ENCODE results near the gene FOXC1. TPM values are rescaled to one million over a fixed set of nuclear protein-coding genes. Genes with fewer than 3 reads are reported as not detected.

Gene FOXC1
- total RNA-seq, 1 experiment from 2014 or later = not detected

DNA sequence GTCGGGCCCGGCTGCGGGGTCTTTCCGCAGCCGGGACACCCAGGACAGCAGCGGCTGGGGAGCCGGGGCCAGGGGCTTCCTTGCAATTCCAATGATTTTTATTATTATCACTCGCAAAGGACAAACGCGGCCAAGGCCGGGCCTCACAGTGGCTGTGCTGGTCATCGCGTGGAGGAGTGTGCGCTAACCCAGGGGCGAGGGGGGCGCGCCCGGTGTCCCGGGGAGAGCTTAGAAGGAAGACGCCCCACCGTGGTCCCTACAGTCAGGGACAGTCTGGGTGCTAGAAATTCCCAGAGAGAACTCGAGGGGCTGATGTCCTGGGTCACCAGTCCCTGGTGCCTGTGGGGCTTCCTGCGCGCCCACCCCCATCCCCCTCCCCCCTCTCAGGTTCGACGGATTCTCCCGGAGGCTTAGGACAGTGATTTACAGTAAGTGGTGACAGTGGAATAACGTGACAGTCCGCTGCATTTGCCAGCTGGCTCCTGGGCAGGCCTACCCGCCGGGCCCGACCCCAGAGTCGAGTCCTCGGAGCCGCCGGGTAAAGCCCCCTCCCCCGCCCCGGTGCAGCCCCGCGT, 9.5 kb downstream of the FOXC1 start:
- H3K27ac ChIP-seq (ENCODE audit: low read length) = no peak overlapping the region
- no peaks in the 10 kb centered on the region for H3K4me1 ChIP-seq (ENCODE audit: low read length)
- H3K79me2 ChIP-seq (ENCODE audit: low read length) = no peaks in the 10 kb centered on the region
- DNase-seq = no peak
- H2AFZ ChIP-seq (ENCODE audit: low read length) = no peak overlapping the region
- H3K27me3 ChIP-seq (ENCODE audit: low read length) = no peaks in the 10 kb centered on the region
- no peaks in the 10 kb centered on the region for H3K36me3 ChIP-seq (ENCODE audit: insufficient read depth, low read length)
- no peaks in the 10 kb centered on the region for H3K9me2 ChIP-seq (replicated peaks; ENCODE audit: insufficient read depth, low read length)
- no peaks in the 10 kb centered on the region for H3K9me3 ChIP-seq (ENCODE audit: low read length)
- no peak overlapping the region for H3K4me3 ChIP-seq (ENCODE audit: low read length)
- no peaks in the 10 kb centered on the region for H4K20me1 ChIP-seq (ENCODE audit: insufficient read depth, low read depth, low read length)
- H3K9ac ChIP-seq (ENCODE audit: low read length) = no peak overlapping the region
- no peak overlapping the region for H3K4me2 ChIP-seq (ENCODE audit: low read depth, low read length, poor library complexity, severe bottlenecking)

DNA sequence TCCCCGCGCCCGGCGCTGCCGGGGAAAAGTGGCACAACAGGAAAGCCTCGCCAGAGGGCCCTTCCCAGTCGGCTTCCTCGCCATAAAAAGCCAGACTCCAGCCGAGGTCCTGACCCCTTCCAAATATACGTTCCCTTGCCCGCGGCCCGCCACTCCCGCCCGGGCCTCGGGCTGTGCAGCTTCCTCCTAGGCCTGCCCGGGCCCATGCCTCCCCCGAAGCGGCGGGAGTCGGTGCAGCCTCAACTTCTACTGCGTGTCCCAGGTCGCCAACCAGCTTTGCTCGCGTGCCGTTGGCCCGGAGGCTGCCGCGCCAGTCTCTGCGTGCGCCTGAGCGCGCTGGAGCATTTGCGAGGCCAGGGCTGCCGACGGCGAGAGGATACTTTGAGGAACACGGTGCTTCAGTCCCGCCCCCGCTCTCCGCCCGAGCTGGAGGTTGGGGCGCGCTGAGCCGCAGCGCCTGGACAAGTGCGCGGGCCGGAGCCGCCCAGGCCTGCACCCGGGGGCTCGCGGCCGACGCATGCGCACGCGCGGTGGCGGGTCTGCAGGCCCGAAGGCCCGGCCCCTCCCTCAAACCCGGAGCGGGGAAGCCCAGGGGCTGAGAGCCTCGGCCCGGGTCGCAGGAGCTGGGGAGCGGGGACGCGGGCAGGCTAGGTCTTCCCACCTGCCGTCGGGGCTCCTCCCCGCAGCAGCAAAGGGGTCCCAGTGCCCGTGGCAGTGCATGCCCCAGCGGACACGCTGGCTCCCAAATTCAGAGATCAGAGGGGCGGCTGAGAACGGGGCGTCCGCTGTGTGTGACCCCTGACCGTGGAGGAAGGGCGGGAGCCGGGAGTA, 10.2 kb downstream of the FOXC1 start:
- H2AFZ ChIP-seq (ENCODE audit: low read length) = no peak overlapping the region

DNA sequence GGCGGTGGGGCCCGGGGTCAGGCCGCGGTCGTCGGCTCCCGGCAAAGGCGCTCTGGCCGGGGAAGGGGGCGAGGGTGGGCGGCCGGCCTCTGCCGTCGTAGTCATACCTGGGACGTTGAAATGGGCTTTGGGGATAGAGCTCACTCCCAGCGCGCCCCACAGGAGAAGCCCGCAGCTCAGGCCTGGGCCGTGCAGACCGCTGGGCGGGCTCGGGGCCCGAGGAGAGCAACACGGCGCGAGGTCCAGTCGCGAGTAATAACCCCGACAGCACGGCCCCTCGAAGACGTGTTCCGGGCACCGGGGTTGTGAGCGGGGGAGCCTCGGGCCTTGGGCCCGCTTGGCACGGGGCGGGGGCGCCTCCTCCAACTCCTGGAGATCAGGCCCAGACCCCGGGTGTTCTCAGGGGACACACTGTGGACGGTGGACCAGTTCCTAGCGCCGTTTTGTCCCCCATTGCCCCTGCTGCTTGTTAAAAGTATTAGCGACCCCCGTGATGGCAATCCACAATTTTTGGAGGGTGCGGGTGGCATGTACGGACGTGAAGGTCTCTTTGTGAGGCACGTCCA, 10.9 kb downstream of the FOXC1 start:
- H3K4me2 ChIP-seq (ENCODE audit: low read depth, low read length, poor library complexity, severe bottlenecking) = no peak overlapping the region
- no peaks in the 10 kb centered on the region for H3K27me3 ChIP-seq (ENCODE audit: low read length)
- H3K4me1 ChIP-seq (ENCODE audit: low read length) = no peaks in the 10 kb centered on the region
- no peak overlapping the region for H3K9ac ChIP-seq (ENCODE audit: low read length)
- H2AFZ ChIP-seq (ENCODE audit: low read length) = no peak overlapping the region
- H3K79me2 ChIP-seq (ENCODE audit: low read length) = no peaks in the 10 kb centered on the region
- no peaks in the 10 kb centered on the region for H3K9me3 ChIP-seq (ENCODE audit: low read length)
- H3K4me3 ChIP-seq (ENCODE audit: low read length) = no peak overlapping the region
- no peak for DNase-seq
- H3K27ac ChIP-seq (ENCODE audit: low read length) = no peak overlapping the region
- no peaks in the 10 kb centered on the region for H3K9me2 ChIP-seq (replicated peaks; ENCODE audit: insufficient read depth, low read length)
- no peaks in the 10 kb centered on the region for H3K36me3 ChIP-seq (ENCODE audit: insufficient read depth, low read length)
- H4K20me1 ChIP-seq (ENCODE audit: insufficient read depth, low read depth, low read length) = no peaks in the 10 kb centered on the region

More for the DNA sequence above, 10.2 kb downstream of the FOXC1 start:
- DNase-seq = no peak
- no peaks in the 10 kb centered on the region for H4K20me1 ChIP-seq (ENCODE audit: insufficient read depth, low read depth, low read length)
- no peak overlapping the region for H3K27ac ChIP-seq (ENCODE audit: low read length)
- no peaks in the 10 kb centered on the region for H3K36me3 ChIP-seq (ENCODE audit: insufficient read depth, low read length)
- no peak overlapping the region for H3K4me3 ChIP-seq (ENCODE audit: low read length)
- no peak overlapping the region for H3K9ac ChIP-seq (ENCODE audit: low read length)
- H3K9me2 ChIP-seq (replicated peaks; ENCODE audit: insufficient read depth, low read length) = no peaks in the 10 kb centered on the region
- no peaks in the 10 kb centered on the region for H3K4me1 ChIP-seq (ENCODE audit: low read length)
- no peaks in the 10 kb centered on the region for H3K27me3 ChIP-seq (ENCODE audit: low read length)
- no peak overlapping the region for H3K4me2 ChIP-seq (ENCODE audit: low read depth, low read length, poor library complexity, severe bottlenecking)
- H3K9me3 ChIP-seq (ENCODE audit: low read length) = no peaks in the 10 kb centered on the region
- no peaks in the 10 kb centered on the region for H3K79me2 ChIP-seq (ENCODE audit: low read length)

DNA sequence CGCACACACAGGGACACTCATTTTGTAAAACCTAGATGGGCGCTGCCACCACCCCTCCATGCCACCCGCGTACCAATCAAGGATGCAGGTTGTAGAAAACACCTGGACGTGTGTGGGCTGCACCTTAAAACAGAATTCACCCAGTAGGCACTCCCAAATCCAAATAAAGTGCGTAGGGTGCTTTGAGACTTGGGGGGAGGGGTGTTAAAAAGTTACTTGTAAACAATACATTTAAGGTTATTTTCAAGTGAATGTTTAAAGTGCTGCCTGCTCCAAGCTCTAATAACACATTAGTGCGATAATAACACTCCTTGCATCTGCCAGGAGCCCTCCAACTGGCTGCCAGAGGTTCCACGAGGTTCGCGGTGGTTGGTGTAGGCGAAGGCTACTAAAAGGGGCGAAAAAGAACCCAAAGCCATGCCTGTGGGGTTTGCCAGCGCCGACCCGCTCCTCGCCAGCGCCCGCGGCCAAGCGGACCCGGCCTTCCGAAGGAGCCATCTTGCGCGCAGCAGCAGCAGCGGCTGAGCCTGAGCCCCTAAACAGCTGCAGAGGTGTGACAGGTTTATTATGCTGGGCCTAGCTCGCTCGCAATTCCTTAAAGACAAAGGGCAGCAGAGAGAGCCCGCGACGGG, 11.5 kb downstream of the FOXC1 start:
- H3K27me3 ChIP-seq (ENCODE audit: low read length) = no peaks in the 10 kb centered on the region
- H3K9me3 ChIP-seq (ENCODE audit: low read length) = no peaks in the 10 kb centered on the region

DNA sequence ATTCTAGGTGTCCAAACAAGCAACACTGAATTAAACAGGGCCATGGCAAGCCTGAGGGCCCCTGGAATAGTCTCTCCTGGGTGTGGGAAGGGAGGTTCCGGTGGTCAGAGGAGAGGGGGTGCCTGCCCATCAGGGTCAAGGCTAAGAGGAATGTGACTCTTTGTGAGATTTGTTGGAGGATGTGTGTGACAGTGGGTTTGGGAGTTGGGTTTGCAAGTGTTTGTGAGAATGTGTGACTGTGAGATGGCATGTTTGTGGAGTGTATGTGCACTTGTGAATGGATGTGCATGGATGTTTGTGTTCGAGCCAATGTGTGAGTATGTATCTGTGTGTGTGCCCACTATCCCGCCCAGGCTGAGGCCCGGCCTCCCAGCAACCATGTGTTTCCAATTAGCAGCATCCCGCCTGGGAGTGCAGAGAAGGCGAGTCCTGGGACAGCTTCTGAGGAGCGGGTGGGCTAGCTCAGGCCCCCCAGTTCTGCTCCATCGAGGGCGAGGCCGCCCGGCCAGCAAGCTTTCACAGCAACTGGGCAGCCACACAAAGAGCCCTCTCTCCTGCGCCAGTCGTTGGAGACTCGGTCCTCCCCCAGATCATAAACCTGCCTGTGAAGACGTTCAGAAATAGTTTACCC, 12.6 kb downstream of the FOXC1 start:
- Histone ChIP-seq H3K27ac (ENCODE audit: low read length) (no peak overlapping the region), H3K36me3 (ENCODE audit: insufficient read depth, low read length) (no peaks in the 10 kb centered on the region), H3K9me2 (replicated peaks; ENCODE audit: insufficient read depth, low read length) (no peaks in the 10 kb centered on the region), H3K4me1 (ENCODE audit: low read length) (no peaks in the 10 kb centered on the region), H2AFZ (ENCODE audit: low read length) (no peak overlapping the region), H3K79me2 (ENCODE audit: low read length) (no peaks in the 10 kb centered on the region), H3K9ac (ENCODE audit: low read length) (no peak overlapping the region), H3K27me3 (ENCODE audit: low read length) (no peaks in the 10 kb centered on the region), H3K4me3 (ENCODE audit: low read length) (no peak overlapping the region), H4K20me1 (ENCODE audit: insufficient read depth, low read depth, low read length) (no peaks in the 10 kb centered on the region), H3K4me2 (ENCODE audit: low read depth, low read length, poor library complexity, severe bottlenecking) (no peak overlapping the region), H3K9me3 (ENCODE audit: low read length) (no peaks in the 10 kb centered on the region)
- DNase-seq = no peak

More for the DNA sequence above, 11.5 kb downstream of the FOXC1 start:
- Histone ChIP-seq H3K4me3 (ENCODE audit: low read length) (no peak overlapping the region), H2AFZ (ENCODE audit: low read length) (no peak overlapping the region), H3K4me1 (ENCODE audit: low read length) (no peaks in the 10 kb centered on the region), H4K20me1 (ENCODE audit: insufficient read depth, low read depth, low read length) (no peaks in the 10 kb centered on the region), H3K9me2 (replicated peaks; ENCODE audit: insufficient read depth, low read length) (no peaks in the 10 kb centered on the region), H3K36me3 (ENCODE audit: insufficient read depth, low read length) (no peaks in the 10 kb centered on the region), H3K9ac (ENCODE audit: low read length) (no peak overlapping the region), H3K79me2 (ENCODE audit: low read length) (no peaks in the 10 kb centered on the region), H3K4me2 (ENCODE audit: low read depth, low read length, poor library complexity, severe bottlenecking) (no peak overlapping the region), H3K27ac (ENCODE audit: low read length) (no peak overlapping the region)
- no peak for DNase-seq

DNA sequence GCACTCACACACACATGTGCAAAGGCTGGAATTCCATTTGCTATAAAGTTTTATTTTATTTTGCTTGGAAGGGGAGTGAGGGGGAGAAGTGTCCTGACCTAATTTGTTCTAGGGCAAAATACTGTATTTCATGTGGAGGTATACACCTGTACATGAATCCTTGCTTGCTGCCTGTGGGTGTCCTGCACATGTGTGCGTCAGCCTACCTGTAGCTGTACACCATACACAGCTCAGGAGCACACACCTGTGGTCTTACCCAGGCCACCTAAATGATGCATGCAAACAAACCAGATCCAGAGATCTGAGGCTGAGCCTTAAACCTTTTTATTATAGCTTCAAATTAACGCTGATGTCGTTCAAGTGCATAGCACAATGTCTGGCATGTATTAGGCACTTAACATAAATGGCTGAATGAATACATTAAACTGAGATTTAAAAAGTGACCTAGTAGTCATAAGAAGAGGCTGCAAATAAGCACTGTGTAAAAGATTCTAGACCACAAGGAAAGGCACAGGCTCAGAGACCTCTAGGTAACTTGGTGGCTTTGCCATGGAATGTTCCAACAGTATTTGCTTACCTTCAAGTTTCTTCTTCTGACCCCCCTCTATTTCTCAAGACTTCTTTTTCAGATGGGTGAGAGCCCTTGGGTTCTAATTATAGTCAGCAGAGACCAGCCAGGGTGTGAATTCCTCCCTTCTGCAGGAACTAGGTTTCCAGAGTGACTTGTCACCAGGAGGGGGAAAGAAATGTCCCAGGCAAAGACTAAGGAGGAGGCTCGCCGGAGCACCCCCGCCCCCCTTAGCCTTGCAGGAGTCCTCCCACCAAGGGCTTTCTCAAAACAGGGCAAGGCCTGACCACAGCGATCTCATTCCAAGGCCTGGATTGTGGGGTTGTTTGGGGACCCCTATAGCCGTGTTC, 13.4 kb downstream of the FOXC1 start:
- H3K4me1 ChIP-seq (ENCODE audit: low read length) = no peaks in the 10 kb centered on the region
- H3K27ac ChIP-seq (ENCODE audit: low read length) = no peak overlapping the region
- DNase-seq = no peak
- H3K9me2 ChIP-seq (replicated peaks; ENCODE audit: insufficient read depth, low read length) = no peaks in the 10 kb centered on the region
- no peaks in the 10 kb centered on the region for H3K79me2 ChIP-seq (ENCODE audit: low read length)
- H4K20me1 ChIP-seq (ENCODE audit: insufficient read depth, low read depth, low read length) = no peaks in the 10 kb centered on the region
- H3K27me3 ChIP-seq (ENCODE audit: low read length) = no peaks in the 10 kb centered on the region
- H2AFZ ChIP-seq (ENCODE audit: low read length) = no peak overlapping the region
- no peak overlapping the region for H3K4me2 ChIP-seq (ENCODE audit: low read depth, low read length, poor library complexity, severe bottlenecking)
- H3K36me3 ChIP-seq (ENCODE audit: insufficient read depth, low read length) = no peaks in the 10 kb centered on the region
- H3K9ac ChIP-seq (ENCODE audit: low read length) = no peak overlapping the region
- H3K9me3 ChIP-seq (ENCODE audit: low read length) = no peaks in the 10 kb centered on the region
- H3K4me3 ChIP-seq (ENCODE audit: low read length) = no peak overlapping the region

DNA sequence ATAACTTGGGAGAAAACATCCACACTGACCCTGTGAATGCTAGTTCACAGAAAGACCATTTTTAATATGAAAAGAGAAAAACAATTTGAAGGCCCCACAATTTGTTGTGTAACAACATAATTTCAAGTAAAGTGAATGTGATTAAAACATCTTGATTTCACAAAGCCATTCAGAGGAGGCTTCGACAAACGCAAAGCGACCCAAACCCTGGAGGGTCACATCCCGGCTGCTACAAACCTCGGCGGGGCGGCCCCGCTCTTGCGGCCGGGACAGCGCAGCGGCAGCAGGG, 14.0 kb downstream of the FOXC1 start:
- Histone ChIP-seq H2AFZ (ENCODE audit: low read length) (no peak overlapping the region), H3K9me2 (replicated peaks; ENCODE audit: insufficient read depth, low read length) (no peaks in the 10 kb centered on the region), H3K27me3 (ENCODE audit: low read length) (no peaks in the 10 kb centered on the region), H3K36me3 (ENCODE audit: insufficient read depth, low read length) (no peaks in the 10 kb centered on the region), H3K79me2 (ENCODE audit: low read length) (no peaks in the 10 kb centered on the region), H3K4me1 (ENCODE audit: low read length) (no peaks in the 10 kb centered on the region), H3K4me3 (ENCODE audit: low read length) (no peak overlapping the region), H4K20me1 (ENCODE audit: insufficient read depth, low read depth, low read length) (no peaks in the 10 kb centered on the region), H3K9me3 (ENCODE audit: low read length) (no peaks in the 10 kb centered on the region), H3K4me2 (ENCODE audit: low read depth, low read length, poor library complexity, severe bottlenecking) (no peak overlapping the region), H3K27ac (ENCODE audit: low read length) (no peak overlapping the region), H3K9ac (ENCODE audit: low read length) (no peak overlapping the region)
- no peak for DNase-seq
